ENCODE data around the gene RCOR1.

GRCh38 chr14:102671410-102671809 lies 79.0 kb downstream of the RCOR1 start:
- TF ChIP-seq CTCF (IDR thresholded peaks at IDR 0.05) (no peak), EP300 (IDR thresholded peaks at IDR 0.05; ENCODE audit: low read depth) (no peak)

All from transverse colon (tissue), 3 donors.